GM18526 (cell line): Measurements from ENCODE around the gene TMC3.

Experiments
- POLR2A ChIP-seq: IDR thresholded peaks from 3 replicates; pipeline ENCODE4 v1.6.1; 2011; ENCODE audit not compliant: insufficient read length; ENCODE audit errors: extremely low read depth

Gene TMC3

GRCh38 chr15:81335631-81336030, 38.4 kb downstream of the TMC3 start:
- no peak for TF ChIP-seq POLR2A

GRCh38 chr15:81334768-81335435, 39.1 kb downstream of the TMC3 start:
- no peak for TF ChIP-seq POLR2A

DNA sequence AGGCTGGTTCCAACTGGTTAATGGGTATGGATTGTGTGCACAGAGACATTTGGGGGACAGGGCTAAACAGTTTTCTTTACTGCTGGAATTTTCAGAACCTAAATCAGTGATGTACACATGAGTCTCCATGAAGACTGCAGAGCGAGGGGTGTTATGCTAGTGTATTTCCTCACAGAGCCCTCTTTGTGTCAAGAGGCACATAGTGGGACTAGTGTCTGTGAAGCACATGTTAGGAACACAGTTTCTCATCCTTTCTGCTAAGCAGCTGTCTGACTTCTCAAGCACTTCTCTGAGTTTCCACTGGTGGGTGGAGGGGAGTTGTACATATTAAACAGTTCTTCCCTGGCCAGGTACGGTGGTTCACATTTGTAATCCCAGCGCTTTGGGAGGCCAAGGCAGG, 40.6 kb downstream of the TMC3 start:
- no peak for TF ChIP-seq POLR2A

DNA sequence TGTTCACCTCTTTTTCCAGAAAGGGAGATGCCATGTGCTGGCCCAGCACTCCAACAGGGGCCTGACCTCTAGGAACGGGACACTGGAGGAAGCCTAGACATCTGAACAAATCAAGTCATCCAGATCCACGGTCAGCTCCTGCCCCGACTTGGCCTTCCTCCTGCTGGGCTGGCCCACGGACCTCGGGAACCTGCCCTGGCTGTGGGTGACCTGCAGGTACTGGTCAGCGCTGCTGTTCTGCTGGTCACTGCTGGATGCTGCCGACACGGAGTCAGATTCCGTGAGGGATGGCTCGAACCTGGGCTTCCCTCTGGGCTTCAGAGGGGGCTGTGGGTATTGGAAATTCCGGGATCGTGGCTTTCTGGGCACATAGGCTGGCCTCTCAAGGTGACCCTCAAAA, 41.7 kb downstream of the TMC3 start:
- no peak for TF ChIP-seq POLR2A

- no peak for TF ChIP-seq POLR2A
These were observed 42.4 kb downstream of the TMC3 start for GRCh38 chr15:81331600-81331999.

- no peak for TF ChIP-seq POLR2A
These were observed 43.5 kb downstream of the TMC3 start for GRCh38 chr15:81330366-81331090.

DNA sequence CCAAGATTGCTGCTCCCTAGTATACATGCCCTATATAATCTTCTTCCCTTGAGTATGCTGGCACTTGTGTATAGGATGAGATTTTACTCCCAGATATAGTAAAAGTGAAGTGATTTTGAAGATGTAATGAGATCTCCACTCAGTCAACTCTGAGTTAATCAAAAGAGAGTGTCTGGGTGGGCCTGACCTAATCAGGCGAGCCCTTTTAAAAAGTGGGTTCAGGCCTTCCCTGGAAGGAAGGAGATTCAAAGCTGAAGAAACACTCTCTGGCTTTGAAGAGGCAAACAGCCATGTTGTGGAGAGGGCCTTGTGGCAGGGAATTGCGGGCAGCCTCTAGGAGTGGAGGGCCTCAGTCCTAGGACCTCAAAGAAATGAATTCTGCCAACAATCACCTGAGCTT, 44.6 kb downstream of the TMC3 start:
- TF ChIP-seq POLR2A = no peak

GRCh38 chr15:81327516-81327915, 46.5 kb downstream of the TMC3 start:
- TF ChIP-seq POLR2A = no peak

- TF ChIP-seq POLR2A = no peak
These were observed 47.4 kb downstream of the TMC3 start for GRCh38 chr15:81326466-81327212.

- peak; percentile 76 for TF ChIP-seq POLR2A
These were observed 49.8 kb downstream of the TMC3 start, which contains the start of gene STARD5 for GRCh38 chr15:81323944-81324881. STARD5 (minus strand) TSS chr15:81324141; CDS start chr15:81324099, 42 bp downstream.

DNA sequence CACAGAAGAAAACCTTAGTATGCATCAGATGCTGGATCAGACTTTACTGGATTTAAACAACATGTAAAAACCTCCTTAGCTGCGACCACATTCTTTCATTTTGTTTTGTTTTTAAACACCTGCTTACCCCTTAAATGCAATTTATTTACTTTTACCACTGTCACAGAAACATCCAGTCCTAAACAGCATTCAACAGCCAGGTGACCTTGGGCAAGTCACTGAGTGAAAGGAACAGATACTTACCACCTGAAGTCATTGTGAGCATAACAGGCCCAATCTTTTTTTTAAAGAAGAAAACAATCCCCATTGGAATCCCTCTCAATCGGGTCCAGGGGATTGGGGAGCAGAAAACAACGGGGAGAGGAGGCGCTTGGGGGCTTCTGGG, 50.5 kb downstream of the TMC3 start:
- TF ChIP-seq POLR2A = no peak

- TF ChIP-seq POLR2A = no peak
These were observed 51.2 kb downstream of the TMC3 start for GRCh38 chr15:81322676-81323253.

- no peak for TF ChIP-seq POLR2A
These were observed 52.3 kb downstream of the TMC3 start for GRCh38 chr15:81321667-81322066.

DNA sequence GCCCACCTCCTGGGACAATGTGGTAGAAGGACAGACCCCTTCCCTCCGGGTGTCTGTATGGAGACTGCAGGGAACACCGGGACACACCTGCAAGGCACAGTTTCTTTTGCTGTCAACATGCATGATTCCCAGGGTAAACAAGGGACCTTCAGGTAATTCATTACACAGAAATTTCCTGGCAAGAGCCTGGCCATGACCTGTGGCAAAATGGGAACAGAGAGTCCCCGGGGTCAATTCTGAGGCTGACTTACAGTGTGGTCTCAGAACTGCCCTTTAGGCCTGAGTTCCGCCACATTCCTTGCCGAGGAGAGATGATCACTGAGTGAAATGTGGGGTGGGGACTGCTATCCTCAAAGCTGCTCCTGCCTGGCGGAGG, 56.4 kb downstream of the TMC3 start:
- no peak for TF ChIP-seq POLR2A

DNA sequence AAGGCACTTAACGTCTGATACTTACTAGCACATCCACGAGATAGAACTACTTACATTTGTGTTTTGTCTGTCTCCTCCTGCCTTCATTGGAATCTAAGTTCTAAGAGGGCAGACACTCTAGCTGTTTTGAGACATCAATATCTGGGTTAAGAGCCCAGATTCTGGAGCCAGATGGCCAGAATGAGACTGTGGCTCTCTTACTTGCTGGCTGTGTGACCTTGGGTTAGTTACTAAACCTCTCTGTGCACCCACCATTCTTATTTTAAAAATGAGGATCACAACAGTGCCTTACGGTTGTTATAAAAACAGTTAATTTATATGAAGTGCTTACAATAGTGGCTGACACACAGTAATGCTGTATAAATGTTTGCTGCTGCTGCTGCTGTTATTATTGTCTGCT, 57.7 kb downstream of the TMC3 start:
- TF ChIP-seq POLR2A = no peak
